ENCODE results near the gene SBDS.
"Not testable (repeated sequence)": the region's sequence is repeated elsewhere in the genome, so short reads cannot be mapped to it uniquely, and the experiment has no call there.

The SBDS gene

DNA sequence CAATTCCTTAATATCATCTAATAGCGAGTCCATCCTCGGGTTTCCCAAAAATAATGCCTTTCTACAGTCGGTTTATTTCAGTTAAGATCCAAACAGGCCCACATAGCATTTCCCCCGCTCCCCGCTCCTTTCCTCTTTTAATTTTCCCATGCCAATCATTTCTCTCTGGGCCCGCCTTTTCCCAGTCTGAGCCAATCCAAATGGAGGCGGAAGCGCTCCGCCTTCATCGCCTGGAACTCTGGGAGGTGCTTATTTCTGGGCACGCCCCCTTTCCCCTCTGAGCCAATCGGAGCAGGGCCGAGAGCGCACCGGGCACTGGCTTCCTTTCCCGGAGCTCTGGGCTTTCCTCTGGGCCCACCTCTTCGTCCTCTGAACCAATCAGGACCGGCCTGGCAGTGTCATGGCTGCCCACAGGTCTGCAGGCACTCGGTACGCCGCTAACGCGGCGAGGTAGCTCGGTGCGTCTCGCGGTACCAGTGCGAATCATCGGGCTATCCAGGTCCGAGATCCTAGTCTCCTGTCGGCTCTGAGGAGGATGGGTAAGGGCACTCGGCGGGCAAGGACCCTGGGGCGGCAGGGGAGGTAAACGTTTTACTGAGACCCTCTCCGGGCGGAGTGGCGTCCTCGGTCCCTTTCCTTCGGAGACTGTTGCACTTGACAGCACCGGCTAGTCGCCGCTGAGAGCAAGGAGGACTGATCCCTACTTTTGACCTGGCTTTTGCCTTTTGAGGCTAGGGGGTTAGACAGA lies 1.2 kb upstream of the SBDS start, which contains the start of gene TYW1:
TYW1 (plus strand) TSS at position 390 of the 748 bp plus-strand sequence; CDS start at position 536, 146 bp downstream.
- in situ Hi-C loops (cut with HindIII; ENCODE audit: low sequenced_read_pairs) = not testable (repeated sequence)

DNA sequence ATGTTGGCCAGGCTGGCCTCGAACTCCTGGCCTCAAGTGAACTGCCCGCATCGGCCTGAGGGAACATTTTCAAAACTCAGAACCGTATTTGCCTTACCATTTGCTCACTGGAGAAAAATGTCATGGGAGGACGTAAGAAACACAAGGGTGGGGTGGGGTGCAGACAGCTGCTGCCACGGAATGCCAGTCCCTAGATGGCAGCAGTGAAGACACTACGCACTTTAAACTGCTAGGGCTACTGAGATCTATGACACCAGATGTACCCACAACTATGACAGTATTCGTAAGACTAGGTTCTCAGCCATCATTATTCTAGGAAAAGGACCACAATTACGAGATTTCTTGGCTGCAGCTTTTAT lies 716 bp downstream of the SBDS start:
- in situ Hi-C loops (cut with HindIII; ENCODE audit: low sequenced_read_pairs) = not testable (repeated sequence)

DNA sequence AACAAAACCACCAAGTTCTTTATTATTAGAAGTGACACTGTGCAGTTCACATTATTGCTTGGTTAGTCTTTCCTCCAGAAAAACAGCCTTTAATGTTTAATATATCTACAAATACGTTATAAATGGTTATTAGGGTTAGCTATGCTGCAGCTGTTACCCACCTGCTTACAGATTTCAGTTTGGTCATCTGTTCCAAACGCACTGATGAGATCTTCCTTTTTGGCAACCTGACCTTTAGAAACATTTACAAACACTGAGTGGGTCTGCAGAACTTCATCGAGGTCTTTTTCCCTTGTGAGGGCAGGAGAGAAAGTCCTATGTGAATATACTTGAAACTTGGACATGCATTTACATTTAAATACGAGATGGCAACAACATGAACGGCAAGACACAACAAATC lies 1.3 kb downstream of the SBDS start:
- in situ Hi-C loops (cut with HindIII; ENCODE audit: low sequenced_read_pairs) = not testable (repeated sequence)

DNA sequence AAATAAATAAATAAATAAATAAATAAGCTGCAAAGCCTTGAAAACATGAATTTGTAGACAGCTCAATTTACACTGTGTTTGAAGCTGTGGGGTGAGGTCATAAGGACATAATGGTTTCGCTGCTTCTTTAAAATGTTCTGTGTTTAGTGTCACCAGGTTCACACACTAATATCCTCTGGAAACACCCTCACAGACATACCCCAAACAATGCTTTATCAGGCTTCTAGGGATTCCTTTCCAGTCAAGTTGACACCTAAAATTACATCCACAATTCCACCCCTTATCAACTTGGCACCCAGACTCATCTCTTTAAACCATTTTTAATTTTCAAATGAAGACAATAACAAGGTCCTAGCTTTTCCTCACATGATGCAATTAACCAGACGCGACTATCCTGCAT lies 5.8 kb downstream of the SBDS start:
- in situ Hi-C loops (cut with HindIII; ENCODE audit: low sequenced_read_pairs) = not testable (repeated sequence)

DNA sequence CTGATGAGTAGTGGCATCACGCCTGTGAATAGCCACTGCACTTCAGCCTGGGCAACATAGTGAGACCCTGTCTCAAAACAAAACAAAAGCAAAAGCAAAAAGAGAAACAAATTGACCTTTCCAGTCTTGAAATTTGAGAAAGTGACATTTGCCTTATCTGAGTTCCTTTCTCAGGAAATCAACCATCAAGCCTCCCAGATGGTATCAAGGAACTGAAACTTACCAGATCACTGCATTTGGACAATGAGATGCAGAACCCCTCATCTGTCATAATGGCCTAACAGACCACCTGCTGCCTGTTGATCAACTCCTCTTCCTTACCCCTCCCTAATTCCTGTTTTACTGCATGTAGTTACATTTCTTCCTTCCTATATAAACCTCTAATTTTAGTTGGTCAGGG lies 15.1 kb downstream of the SBDS start:
- in situ Hi-C loops (cut with HindIII; ENCODE audit: low sequenced_read_pairs) = not testable (repeated sequence)

DNA sequence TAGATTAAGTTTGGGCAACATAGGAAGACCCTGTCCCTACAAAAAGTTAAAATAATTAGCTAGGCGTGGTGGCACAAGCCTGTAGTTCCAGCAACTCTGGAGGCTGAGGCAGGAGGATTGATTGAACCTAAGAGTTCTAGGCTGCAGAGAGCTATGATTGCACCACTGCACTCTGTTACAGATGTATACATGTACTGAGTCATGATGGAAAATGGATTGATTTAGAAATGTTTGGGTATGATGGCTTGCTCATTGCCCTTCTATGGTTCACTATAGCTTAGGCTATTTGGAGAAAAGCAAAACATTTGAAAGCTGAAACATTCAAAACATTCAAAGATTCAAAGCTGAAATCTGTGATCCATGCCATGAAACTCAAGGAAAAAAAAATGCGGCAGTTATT lies 16.4 kb downstream of the SBDS start:
- in situ Hi-C loops (cut with HindIII; ENCODE audit: low sequenced_read_pairs) = not testable (repeated sequence)

DNA sequence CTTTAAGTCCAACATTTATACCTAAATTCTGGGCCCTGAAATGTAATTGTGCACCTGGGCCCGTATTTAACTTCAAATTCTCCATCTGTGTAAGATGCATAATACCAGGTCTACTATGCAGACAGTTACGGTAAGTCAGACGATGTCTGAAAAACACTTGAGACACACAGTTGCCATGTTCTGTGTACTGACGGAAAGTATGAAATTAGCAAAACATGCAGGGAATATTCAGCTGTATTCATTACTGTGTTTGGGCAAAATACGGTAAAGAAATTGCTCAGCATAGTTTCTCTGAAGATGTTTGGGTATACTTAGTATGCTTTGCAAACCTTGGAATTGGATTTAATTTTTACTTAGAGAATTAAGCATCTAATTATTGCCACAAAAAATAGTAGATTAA lies 17.1 kb downstream of the SBDS start:
- in situ Hi-C loops (cut with HindIII; ENCODE audit: low sequenced_read_pairs) = not testable (repeated sequence)

DNA sequence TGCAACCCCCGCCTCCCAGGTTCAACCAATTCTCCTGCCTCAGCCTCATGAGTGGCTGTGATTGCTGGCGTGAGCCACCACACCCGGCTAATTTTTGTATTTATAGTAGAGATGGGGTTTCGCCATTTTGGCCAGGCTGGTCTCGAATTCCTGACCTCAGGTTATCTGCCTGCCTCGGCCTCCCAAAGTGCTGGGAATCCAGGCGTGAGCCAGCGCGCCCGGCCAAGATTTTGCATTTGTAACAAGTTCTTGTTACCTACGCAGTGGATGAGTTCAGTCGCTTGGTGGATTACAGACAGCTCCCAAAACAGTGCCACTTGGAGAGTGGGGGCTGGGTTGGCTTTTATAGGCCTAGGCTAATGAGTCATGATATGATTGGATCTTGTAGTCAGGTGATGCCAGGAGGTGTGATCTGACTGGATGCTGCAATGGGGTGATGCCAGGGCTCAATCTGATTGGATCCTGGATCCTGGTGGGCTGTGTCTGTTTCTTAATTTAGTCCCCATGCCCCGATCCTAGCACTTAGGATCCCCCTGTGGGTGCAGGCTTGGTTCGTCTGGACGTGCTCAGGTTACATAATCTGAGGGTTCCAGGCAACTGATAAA lies 20.3 kb downstream of the SBDS start:
- in situ Hi-C loops (cut with HindIII; ENCODE audit: low sequenced_read_pairs) = no loop called here

DNA sequence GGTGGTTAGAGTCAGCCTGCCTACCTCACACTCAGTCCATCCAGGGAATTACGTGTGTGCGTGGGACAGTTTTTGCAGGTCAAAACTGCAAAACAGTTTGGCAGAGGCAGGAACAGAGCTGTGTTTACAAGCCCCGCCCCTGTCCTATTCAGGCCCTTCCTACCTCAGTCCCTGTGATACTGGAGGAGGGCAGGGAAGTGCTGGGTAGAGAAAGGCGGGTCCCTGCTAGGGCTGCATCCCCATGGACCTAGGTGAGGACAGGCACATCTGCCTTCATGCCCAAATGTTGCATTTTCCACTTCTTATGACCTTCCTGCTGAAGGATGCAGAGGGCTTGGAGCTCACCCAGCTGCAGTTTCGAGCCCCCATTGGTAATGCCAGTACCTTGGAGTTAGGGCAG lies 25.1 kb downstream of the SBDS start:
- in situ Hi-C loops (cut with HindIII; ENCODE audit: low sequenced_read_pairs) = no loop called here

DNA sequence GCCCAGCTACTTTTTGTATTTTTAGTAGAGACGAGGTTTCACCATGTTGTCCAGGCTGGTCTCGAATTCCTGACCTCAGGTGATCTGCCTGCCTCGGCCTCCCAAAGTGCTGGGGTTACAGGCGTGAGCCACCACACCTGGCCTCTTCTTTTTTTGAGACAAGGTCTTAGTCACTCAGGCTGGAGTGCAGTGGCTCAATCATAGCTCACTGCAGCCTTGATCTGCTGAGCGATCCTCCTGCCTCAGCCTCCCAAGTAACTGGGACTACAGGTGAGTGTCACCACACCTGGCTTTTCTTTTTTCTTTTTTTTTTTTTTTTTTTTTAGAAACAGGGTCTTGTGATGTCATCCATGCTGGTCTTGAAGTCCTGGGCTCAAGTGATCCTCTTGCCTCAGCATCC lies 26.4 kb downstream of the SBDS start:
- in situ Hi-C loops (cut with HindIII; ENCODE audit: low sequenced_read_pairs) = not testable (repeated sequence)

DNA sequence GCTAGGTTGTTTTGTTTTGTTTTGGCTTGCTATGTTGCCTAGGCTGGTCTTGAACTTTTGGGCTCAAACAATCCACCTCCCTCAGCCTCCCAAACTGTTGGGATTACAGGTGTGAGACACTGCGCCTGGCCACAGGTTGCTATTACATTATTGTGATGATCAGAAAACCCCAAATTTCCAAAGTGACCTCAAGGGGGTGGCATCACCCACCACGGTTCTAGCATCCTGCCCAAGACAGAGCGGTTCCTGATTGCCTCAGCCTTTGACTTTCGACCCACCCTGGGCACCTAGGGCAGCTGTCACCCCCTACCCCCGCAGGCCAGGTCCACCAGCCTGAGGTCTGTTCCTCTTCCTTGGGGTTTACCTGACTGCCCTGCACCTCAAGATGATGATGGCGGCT lies 28.4 kb downstream of the SBDS start:
- in situ Hi-C loops (cut with HindIII; ENCODE audit: low sequenced_read_pairs) = no loop called here

DNA sequence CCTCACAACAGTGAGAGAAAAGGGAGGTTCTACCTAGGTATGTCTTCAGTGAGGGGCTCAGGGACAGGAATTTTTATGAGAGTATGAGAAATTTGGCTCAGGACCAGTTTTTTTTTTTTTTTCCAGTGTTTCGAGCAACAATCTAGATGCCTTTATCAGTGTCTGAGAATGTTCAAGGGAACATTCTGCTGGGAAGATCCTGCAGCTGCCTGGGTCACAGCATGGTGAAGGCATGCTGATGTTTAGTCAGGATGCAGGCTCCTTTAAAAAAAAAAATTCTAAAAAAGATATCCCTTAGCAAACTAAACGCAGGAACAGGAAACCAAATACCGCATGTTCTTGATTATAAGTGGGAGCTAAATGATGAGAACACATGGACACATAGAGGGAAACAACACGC lies 31.0 kb downstream of the SBDS start:
- in situ Hi-C loops (cut with HindIII; ENCODE audit: low sequenced_read_pairs) = no loop called here

DNA sequence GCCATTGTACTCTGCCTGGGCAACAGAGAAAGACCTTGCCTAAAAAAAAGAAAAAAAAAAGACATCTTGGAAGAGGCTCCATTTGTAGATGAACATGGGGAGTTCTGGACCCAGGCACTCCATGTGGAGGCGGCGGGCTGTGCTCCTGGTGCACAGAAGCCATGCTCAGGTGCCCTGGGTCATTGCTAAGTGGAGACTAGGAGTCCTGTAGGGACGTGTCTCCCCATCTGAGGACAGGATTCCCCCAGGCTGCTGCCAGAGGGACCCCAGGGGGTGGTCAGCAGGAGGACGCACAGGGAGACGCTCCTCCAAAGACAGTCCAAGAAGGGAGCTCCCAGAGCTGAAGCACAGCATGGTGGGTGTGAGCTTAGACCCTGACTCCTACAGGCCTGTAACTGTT lies 34.3 kb downstream of the SBDS start:
- in situ Hi-C loops (cut with HindIII; ENCODE audit: low sequenced_read_pairs) = no loop called here

DNA sequence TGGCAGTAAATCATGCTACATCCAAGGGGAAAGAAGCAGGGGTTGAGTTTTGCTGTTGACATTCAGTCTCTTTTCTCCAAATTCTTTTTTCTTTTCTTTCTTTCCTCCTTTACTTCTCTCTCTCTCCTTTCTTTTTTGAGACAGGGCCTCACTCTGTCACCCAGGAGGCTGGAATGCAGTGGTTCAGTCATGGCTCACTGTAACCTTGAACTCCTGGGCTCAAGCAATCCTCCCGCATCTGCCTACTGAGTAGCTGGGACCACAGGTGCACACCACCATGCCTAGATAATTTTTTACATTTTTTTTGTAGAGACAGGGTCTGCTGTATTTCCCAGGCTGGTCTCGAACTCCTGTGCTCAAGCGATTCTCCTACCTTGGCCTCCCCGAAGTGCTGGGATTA lies 35.2 kb downstream of the SBDS start:
- in situ Hi-C loops (cut with HindIII; ENCODE audit: low sequenced_read_pairs) = no loop called here

DNA sequence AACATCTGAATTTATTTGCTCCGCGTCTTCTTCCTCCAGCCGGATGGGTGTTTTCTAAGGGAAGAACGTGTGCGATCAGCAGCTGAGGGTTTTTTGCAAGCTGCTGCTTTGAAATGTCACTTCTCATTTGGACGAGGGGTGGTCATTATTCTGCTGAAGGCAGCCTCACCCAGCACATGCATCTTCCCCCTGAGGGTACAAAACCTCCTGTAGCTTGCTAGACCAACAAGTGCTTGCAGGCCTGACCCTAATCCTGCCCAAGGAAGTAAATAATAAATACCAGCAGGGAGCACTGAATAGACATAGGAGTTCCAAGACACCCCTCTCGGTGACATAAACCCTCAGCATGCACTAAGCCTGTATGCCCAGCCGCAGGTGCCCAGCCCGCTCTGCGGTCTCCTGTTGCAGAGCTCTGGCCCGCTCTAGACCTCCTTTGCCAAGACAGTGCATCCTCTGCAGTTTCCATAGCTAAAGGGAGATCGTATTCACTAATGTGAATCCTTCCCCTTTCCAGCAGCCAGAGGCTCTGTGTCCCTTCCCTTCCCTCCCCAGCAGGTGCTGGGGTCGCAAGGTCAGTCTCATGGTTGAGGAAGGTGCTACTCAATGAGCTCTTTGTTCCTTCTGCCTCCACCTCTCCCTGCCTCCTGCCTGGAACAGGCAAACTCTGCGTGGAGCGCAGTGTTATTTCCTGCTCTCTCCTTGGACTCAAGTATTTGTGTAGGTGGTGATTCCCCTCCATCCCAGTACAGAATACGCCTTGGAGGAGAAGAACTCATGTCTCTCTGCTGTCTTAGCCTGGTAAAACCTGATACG lies 36.6 kb downstream of the SBDS start:
- in situ Hi-C loops (cut with HindIII; ENCODE audit: low sequenced_read_pairs) = no loop called here

DNA sequence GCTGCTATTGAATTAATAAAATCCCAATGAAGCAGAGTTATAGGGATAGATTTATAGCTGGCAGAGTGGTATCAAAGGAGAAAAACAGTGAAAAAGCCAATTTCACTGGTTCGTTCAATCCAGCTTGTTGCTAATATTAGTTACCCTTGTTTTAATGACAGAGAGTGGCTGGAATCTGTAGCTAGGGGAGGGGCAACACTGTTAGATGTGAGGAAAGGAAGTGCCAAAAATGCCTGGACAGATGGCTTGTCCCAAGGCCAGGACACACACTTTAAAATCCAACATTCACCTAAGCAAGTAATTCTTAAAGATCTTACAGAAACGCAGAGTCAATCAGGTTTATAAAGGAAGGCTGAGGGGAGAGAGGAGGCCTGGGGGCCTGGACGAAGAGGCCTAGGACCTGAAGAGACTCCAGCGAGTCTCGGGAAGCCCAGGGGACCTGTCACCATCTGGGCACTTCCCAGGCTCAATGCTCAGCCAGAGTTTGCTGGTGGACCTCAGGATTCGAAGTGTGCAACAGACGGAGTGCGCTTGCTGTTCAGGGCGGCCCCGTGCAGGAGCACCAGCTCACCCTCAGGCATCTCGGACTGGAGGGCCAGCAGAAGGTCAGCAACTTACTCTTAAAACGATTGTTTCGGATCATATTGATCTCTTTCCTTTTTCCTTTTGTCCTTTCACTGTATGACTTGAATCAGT lies 37.6 kb downstream of the SBDS start:
- in situ Hi-C loops (cut with HindIII; ENCODE audit: low sequenced_read_pairs) = no loop called here

DNA sequence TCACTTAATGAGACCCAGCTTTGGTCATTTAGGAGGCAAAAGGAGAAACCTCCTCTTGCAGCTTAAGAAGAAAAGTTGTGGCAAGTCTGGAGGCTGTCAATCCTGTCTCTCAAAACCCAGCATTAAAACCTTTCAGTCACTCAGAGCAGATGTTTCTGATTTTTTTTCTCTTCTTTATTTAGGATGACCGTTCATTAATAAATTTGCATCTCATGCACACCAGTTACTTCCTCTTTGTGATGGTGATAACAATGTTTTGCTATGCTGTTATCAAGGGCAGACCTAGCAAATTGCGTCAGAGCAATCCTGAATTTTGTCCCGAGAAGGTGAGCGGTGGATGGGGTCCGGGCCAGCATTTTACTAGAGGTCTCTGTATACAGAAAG lies 42.4 kb downstream of the SBDS start:
- in situ Hi-C loops (cut with HindIII; ENCODE audit: low sequenced_read_pairs) = no loop called here

DNA sequence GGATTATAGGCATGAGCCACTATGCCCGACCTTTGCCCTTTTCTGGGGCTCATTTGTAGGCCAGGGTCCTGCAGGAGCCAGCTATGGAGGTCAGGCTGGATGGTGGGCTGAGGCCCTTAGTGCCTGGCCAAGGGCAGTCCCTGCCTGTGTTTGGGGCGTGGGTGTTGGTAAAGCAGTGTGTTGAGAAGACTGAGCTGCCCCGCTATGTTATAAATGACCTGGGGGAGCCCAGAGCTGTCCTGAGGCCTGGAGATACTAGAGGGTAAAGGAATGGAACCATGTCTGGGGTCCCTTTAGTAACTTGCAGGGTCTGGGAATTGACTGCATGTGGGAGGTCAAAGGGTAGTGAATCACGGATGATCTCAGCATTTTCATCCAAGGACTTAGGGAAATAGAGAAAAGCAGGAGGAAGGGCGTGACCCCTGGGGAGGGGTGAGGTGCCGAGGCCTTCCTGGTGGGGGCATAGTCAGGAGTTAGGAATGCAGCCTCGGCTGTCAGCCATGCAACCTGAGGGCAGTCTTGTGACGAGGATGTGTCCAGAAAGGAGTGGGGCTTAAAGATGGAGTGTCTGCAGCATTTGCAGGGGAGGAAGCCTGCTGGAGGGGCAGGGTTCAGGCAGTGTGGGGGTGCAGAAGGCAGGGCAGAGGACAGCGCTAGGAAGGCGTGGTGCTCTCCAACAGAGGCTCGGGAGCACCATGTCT lies 42.9 kb downstream of the SBDS start:
- in situ Hi-C loops (cut with HindIII; ENCODE audit: low sequenced_read_pairs) = no loop called here

DNA sequence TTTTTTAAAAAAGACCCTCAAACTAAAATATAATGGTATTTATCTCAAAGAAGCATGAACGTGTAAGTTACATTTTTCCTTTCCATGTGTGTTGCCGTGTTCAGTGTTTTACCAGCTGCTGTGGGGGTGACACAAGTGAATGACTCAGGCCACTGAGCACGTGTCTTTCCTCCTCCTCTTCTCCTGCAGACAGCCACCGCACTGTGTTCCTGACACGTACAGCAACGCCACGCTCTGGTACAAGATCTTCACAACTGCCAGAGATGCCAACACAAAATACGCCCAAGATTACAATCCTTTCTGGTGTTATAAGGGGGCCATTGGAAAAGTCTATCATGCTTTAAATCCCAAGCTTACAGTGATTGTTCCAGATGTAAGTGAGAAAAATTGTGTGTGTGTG lies 44.6 kb downstream of the SBDS start:
- in situ Hi-C loops (cut with HindIII; ENCODE audit: low sequenced_read_pairs) = no loop called here

DNA sequence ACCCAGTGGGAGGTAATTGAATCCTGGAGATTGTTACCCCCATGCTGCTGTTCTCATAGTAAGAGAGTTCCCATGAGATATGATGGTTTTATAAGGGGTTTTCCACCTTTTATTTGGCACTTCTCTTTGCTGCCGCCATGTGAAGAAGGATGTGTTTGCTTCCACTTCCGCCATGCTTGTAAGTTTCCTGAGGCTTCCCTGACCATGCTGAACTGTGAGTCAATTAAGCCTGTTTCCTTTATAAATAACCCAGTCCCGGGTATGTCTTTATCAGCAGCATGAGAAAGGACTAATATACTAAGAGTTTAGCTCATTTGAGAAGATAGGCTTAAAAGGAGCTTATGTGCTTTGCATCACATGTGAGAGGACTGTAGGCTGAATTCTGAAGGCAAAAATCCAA lies 45.1 kb downstream of the SBDS start:
- in situ Hi-C loops (cut with HindIII; ENCODE audit: low sequenced_read_pairs) = no loop called here
